IMR-90 (cell line): ENCODE results near the gene CPO. TPM values are rescaled to one million over a fixed set of nuclear protein-coding genes. Genes with fewer than 3 reads are reported as not detected.

Experiments used
- ATAC-seq: fragments of 200-7000 bp; cut with Tn5 transposase; 2 replicates; pipeline ENCODE4 v1.9.1; 2020; ENCODE audit warnings: low read depth, mild to moderate bottlenecking, moderate library complexity
- BruUV-seq: library from RNA; stranded (reverse); fragments of 400-500 nt; replicated peaks from 2 replicates; lab custom pipeline; 2021; lab: Mats Ljungman, UMichigan
- CTCF ChIA-PET: fragments of 300-600 bp; formaldehyde crosslinking; extraction: SDS; loops from one replicate; lab custom pipeline; 2021; ENCODE audit warnings: antibody characterized with exemption; lab: Yijun Ruan, JAX
- POLR2A ChIA-PET: fragments of 300-600 bp; sonication (Branson Sonifier 250); formaldehyde crosslinking; loops from one replicate; lab custom pipeline; 2022; ENCODE audit warnings: antibody characterized with exemption; ENCODE audit not compliant: unreplicated experiment; lab: Charles Lee
- DNase-seq: peaks from one replicate; pipeline ENCODE4 v3.0.0; 2013
- H2AFZ ChIP-seq: replicated peaks from 2 replicates; pipeline ENCODE3; 2013; ENCODE audit warnings: low read length, mild to moderate bottlenecking; ENCODE audit not compliant: poor library complexity
- H2AK5ac ChIP-seq: 2 replicates; pipeline ENCODE4 v1.6.1; 2013; ENCODE audit warnings: low read depth, low read length, inconsistent platforms
- H2AK9ac ChIP-seq: replicated peaks from 2 replicates; pipeline ENCODE3; 2013; ENCODE audit warnings: mild to moderate bottlenecking, low read depth, low read length, moderate library complexity; ENCODE audit not compliant: poor library complexity
- H2BK120ac ChIP-seq: 2 replicates; pipeline ENCODE4 v1.6.1; 2013; ENCODE audit warnings: low read depth, low read length, inconsistent platforms
- H2BK15ac ChIP-seq: 3 replicates; pipeline ENCODE4 v1.6.1; 2013; ENCODE audit warnings: low read depth, low read length, inconsistent platforms
- H2BK20ac ChIP-seq: 2 replicates; pipeline ENCODE4 v1.6.1; 2013; ENCODE audit warnings: low read depth, mild to moderate bottlenecking, inconsistent platforms, low read length, moderate library complexity
- H2BK5ac ChIP-seq: 2 replicates; pipeline ENCODE4 v1.6.1; 2013; ENCODE audit warnings: mild to moderate bottlenecking, low read depth, low read length, inconsistent platforms; ENCODE audit not compliant: poor library complexity, severe bottlenecking
- H3K14ac ChIP-seq: replicated peaks from 2 replicates; pipeline ENCODE4 v1.6.1; 2013; ENCODE audit warnings: low read depth, low read length, inconsistent platforms
- H3K18ac ChIP-seq: 2 replicates; pipeline ENCODE4 v1.6.1; 2013; ENCODE audit warnings: low read depth, low read length, control low read depth
- H3K23ac ChIP-seq: 2 replicates; pipeline ENCODE4 v1.6.1; 2013; ENCODE audit warnings: low read depth, low read length, inconsistent platforms
- H3K27ac ChIP-seq: 2 replicates; pipeline ENCODE4 v1.5.1; 2013; ENCODE audit warnings: mild to moderate bottlenecking, control low read depth, low read length; ENCODE audit not compliant: insufficient read depth
- H3K27me3 ChIP-seq: 2 replicates; pipeline ENCODE4 v1.6.1; 2013; ENCODE audit warnings: low read length; ENCODE audit not compliant: control insufficient read depth, insufficient read depth
- H3K36me3 ChIP-seq: 2 replicates; pipeline ENCODE4 v1.6.1; 2013; ENCODE audit warnings: low read length, mixed read lengths; ENCODE audit not compliant: control insufficient read depth, insufficient read depth
- H3K4ac ChIP-seq: 2 replicates; pipeline ENCODE4 v1.6.1; 2013; ENCODE audit warnings: low read depth, low read length, inconsistent platforms
- H3K4me1 ChIP-seq: 2 replicates; pipeline ENCODE4 v1.6.1; 2013; ENCODE audit warnings: low read length, mixed read lengths; ENCODE audit not compliant: control insufficient read depth, insufficient read depth
- H3K4me2 ChIP-seq: 2 replicates; pipeline ENCODE4 v1.6.1; 2013; ENCODE audit warnings: low read depth, mild to moderate bottlenecking, control low read depth, low read length, moderate library complexity
- H3K4me3 ChIP-seq: 2 replicates; pipeline ENCODE4 v1.5.1; 2013; ENCODE audit warnings: low read depth, mild to moderate bottlenecking, control low read depth, low read length, moderate library complexity; ENCODE audit not compliant: insufficient read depth
- H3K56ac ChIP-seq: 2 replicates; pipeline ENCODE4 v1.6.1; 2013; ENCODE audit warnings: low read length, inconsistent platforms; ENCODE audit not compliant: insufficient read depth; ENCODE audit errors: extremely low read depth
- H3K79me1 ChIP-seq, 2 experiments: 2 replicates each; pipeline ENCODE4 v1.6.1; 2013; ENCODE audit warnings: low read length in 2 of 2, inconsistent platforms in 1 of 2, low read depth in 1 of 2
- H3K9ac ChIP-seq: 2 replicates; pipeline ENCODE4 v1.6.1; 2013; ENCODE audit warnings: low read depth, low read length, control low read depth
- H3K9me1 ChIP-seq: 2 replicates; pipeline ENCODE4 v1.6.1; 2013; ENCODE audit warnings: low read length, inconsistent platforms; ENCODE audit not compliant: insufficient read depth
- H3K9me3 ChIP-seq: 2 replicates; pipeline ENCODE4 v1.6.1; 2013; ENCODE audit warnings: low read length; ENCODE audit not compliant: control insufficient read depth, insufficient read depth
- H4K20me1 ChIP-seq: 2 replicates; pipeline ENCODE4 v1.6.1; 2013; ENCODE audit warnings: low read length, inconsistent platforms; ENCODE audit not compliant: insufficient read depth
- H4K5ac ChIP-seq: 2 replicates; pipeline ENCODE4 v1.6.1; 2013; ENCODE audit warnings: mild to moderate bottlenecking, low read depth, low read length, control low read depth
- H4K8ac ChIP-seq, 2 experiments: 2 replicates each; pipeline ENCODE4 v1.6.1; 2013; ENCODE audit warnings: low read depth in 2 of 2, low read length in 2 of 2, control low read depth in 1 of 2, inconsistent platforms in 1 of 2
- H4K91ac ChIP-seq: 2 replicates; pipeline ENCODE4 v1.6.1; 2013; ENCODE audit warnings: low read depth, low read length, inconsistent platforms; ENCODE audit not compliant: insufficient read depth
- RAD21 ChIP-seq: IDR thresholded peaks from 2 replicates; pipeline ENCODE4 v1.6.1; 2012; ENCODE audit warnings: low read length, improper control_type of control experiment
- WGBS, 2 experiments: methylation state at CpG; one replicate each; pipeline versions ENCODE4 v1.1.5 to v1.1.7; 2013; ENCODE audit warnings: missing lambda C conversion rate in 2 of 2; ENCODE audit not compliant: insufficient read length in 1 of 2; ENCODE audit errors: extremely low coverage in 2 of 2; 5-methylcytosine and 5-hydroxymethylcytosine counted together
- dilution Hi-C: fragments of 300-500 bp; cut with HindIII; formaldehyde crosslinking; loops from one replicate; pipeline ENCODE4 v1.14.3; 2018; ENCODE audit warnings: low sequenced_read_pairs; ENCODE audit not compliant: unreplicated experiment
- in situ Hi-C: fragments of 300-500 bp; cut with MboI; formaldehyde crosslinking; loops from 3 replicates; pipeline ENCODE4 v1.14.3; 2019; ENCODE audit warnings: low sequenced_read_pairs, inconsistent platforms, mixed read lengths
- intact Hi-C: fragments of 100-400 bp; cut with micrococcal nuclease; formaldehyde crosslinking; loops from 2 replicates; pipeline ENCODE4 v1.10.0; 2022
- polyA plus RNA-seq, 3 experiments: library from polyadenylated mRNA; depleted of rRNA; stranded (reverse); fragments of >200 nt; gene quantifications; 2 replicates each; pipeline ENCODE4 v1.2.3, GENCODE V29; 2012; ENCODE audit warnings: low replicate concordance in 1 of 3
- total RNA-seq: library from RNA; depleted of rRNA; stranded (reverse); fragments of >200 nt; gene quantifications from 2 replicates; pipeline ENCODE4 v1.2.3, GENCODE V29; 2012
- TF ChIP-seq, protein P1 (sequence below): conservative IDR thresholded peaks from 2 replicates; pipeline ENCODE4 v1.5.1; 2012; ENCODE audit warnings: mild to moderate bottlenecking, low read depth, low read length, improper control_type of control experiment

CPO gene
- total and polyA plus RNA-seq, 2 of the 4 experiments (the other 2 are of a cell fraction), result not detected

DNA sequence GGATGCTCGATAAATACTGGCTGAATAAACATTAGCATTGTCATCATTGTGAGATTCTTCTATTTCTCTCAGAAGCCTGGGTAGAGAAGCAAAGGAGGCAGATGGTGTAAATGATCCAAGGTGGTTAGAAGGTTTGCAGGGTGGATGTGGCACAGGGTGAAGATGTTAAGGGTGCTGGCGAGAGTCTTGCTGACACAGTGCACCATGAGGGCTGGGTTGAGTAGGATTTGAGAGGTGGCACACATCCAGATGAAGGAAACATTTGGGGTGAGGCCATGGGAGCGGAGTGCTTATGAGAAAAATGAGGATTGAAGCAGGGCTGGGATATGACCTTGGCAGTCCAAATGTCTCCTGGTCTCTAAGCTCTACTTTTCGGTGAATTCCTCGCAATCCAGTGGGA lies 17.8 kb upstream of the CPO start:
- no peaks in the 10 kb centered on the region for H3K36me3 ChIP-seq
- no peak for TF ChIP-seq RAD21
- TF ChIP-seq, protein P1, sequence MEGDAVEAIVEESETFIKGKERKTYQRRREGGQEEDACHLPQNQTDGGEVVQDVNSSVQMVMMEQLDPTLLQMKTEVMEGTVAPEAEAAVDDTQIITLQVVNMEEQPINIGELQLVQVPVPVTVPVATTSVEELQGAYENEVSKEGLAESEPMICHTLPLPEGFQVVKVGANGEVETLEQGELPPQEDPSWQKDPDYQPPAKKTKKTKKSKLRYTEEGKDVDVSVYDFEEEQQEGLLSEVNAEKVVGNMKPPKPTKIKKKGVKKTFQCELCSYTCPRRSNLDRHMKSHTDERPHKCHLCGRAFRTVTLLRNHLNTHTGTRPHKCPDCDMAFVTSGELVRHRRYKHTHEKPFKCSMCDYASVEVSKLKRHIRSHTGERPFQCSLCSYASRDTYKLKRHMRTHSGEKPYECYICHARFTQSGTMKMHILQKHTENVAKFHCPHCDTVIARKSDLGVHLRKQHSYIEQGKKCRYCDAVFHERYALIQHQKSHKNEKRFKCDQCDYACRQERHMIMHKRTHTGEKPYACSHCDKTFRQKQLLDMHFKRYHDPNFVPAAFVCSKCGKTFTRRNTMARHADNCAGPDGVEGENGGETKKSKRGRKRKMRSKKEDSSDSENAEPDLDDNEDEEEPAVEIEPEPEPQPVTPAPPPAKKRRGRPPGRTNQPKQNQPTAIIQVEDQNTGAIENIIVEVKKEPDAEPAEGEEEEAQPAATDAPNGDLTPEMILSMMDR, result no peak
- no peak overlapping the region for H3K18ac ChIP-seq
- ChIA-PET CTCF (no interaction called here), POLR2A (no interaction called here)
- H3K14ac ChIP-seq, result no peak overlapping the region
- H2BK20ac ChIP-seq, result no peak overlapping the region
- H4K8ac ChIP-seq, result no peak overlapping the region
- H2BK5ac ChIP-seq, result no peak overlapping the region
- H3K79me1 ChIP-seq, result no peaks in the 10 kb centered on the region
- no peak overlapping the region for H3K4ac ChIP-seq
- in situ Hi-C loops, result no loop called here
- H2AFZ ChIP-seq, result no peak overlapping the region
- H2AK5ac ChIP-seq, result no peak overlapping the region
- no peak for ATAC-seq
- H3K27ac ChIP-seq, result no peak overlapping the region
- no TSS peak for BruUV-seq
- no peak overlapping the region for H3K23ac ChIP-seq
- no peak overlapping the region for H2BK120ac ChIP-seq
- H3K27me3 ChIP-seq, result no peaks in the 10 kb centered on the region
- H2BK15ac ChIP-seq, result no peak overlapping the region
- H4K5ac ChIP-seq, result no peak overlapping the region
- H3K9ac ChIP-seq, result no peak overlapping the region
- intact Hi-C loops, result no loop called here
- no peak overlapping the region for H3K56ac ChIP-seq
- no peak overlapping the region for H3K4me2 ChIP-seq
- no peaks in the 10 kb centered on the region for H3K4me1 ChIP-seq
- no peak overlapping the region for H4K91ac ChIP-seq
- H2AK9ac ChIP-seq, result no peak overlapping the region
- no peak for DNase-seq
- H4K20me1 ChIP-seq, result no peaks in the 10 kb centered on the region
- WGBS, 2 experiments, result 100% methylated on average over 1 of the region's 5 CpGs; no CpG with 5 or more reads in 1 of the 2 experiments
- no peaks in the 10 kb centered on the region for H3K9me1 ChIP-seq
- dilution Hi-C loops, result no loop called here
- H3K9me3 ChIP-seq, result no peaks in the 10 kb centered on the region
- H3K4me3 ChIP-seq, result no peak overlapping the region
